GM18907 (cell line): ENCODE results near the gene PCBP1.
"Not testable (repeated sequence)": the region's sequence is repeated elsewhere in the genome, so short reads cannot be mapped to it uniquely, and the experiment has no call there.

ENCODE experiments used
- ATAC-seq: cut with Tn5 transposase; IDR thresholded peaks from one replicate; pipeline ENCODE4 v1.9.1; 2021; ENCODE audit warnings: mild to moderate bottlenecking, moderate library complexity; ENCODE audit not compliant: unreplicated experiment

Gene PCBP1

DNA sequence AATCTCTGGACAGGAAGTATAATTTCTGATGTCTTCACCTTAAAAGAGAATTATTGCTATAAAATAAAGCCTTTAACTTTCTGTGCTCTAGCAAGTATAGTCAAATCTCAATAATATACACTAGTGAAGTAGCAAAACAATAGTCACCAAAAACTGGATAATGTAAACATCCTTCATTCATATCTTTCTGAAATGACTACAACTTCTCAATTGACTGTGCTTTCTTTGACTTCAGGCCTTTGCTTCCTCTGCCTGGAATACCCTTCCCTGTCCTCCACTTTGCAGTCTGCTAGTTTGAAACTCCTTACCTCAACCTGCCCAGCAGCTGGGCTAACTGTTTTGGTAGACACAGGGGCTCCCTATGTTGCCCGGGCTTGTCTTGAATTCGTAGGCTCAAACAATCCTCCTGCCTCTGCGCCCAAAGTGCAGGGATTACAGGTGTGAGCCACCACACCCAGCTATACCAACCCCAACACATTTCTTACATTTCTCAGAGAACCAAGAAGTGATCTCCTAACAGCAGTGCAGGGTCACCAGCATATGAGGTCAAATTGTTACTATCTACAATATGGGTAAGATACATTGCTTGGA is 6.6 kb upstream of the PCBP1 start:
- no peak for ATAC-seq

DNA sequence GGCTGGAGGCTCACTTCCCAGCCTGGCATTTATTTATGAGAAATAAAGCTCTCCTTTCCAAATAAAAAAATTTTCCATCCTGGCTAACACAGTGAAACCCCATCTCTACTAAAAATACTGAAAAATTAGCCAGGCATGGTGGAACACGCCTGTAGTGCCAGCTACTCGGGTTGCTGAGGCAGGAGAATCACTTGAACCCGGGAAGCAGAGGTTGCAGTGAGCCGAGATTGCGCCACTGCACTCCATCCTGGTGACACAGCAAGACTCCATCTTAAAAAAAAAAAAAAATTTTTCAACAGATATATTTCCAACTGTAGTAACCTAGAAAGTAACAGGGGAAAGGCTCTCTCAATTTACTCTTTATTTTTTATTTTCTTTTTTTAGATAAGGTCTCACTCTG is 6.1 kb upstream of the PCBP1 start:
- ATAC-seq: no peak

DNA sequence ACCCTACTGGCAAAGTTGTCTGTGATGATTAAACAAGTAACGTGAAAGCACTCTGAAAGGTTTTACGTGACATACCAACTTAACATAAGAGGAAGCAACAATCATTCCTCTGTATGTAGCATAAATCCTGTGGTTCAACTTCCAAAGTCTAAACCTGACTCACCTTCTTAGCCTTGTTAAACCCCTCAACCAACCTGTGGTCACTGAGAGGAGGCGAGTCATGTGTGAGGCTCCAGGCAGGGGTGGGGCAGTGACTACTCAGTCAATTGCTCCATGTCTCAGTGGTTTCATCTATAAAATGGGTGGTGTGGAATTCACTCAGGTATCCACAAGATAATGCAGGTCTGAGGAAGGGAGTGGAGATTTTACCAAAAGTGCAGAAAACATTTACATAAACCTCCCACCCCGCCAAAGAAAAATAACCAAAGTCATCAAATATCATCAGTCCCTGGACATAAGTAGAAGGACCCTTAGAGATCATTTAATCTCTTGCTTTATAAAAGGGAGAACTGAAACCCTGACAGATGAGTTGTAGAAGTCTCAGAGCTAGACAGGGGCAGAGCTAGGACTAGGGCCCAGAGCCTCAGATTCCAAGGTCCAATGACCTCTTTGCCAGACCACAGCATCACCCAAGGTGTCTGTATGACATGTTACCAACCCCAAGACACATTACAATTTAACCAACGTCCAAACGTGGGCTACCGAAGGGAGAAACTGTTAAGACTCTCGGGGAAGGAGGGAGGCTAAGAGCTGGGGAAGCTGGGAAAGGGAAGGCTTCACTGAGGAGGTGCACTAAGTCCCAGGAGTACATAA is 3.7 kb upstream of the PCBP1 start:
- peak; percentile 43 for ATAC-seq

DNA sequence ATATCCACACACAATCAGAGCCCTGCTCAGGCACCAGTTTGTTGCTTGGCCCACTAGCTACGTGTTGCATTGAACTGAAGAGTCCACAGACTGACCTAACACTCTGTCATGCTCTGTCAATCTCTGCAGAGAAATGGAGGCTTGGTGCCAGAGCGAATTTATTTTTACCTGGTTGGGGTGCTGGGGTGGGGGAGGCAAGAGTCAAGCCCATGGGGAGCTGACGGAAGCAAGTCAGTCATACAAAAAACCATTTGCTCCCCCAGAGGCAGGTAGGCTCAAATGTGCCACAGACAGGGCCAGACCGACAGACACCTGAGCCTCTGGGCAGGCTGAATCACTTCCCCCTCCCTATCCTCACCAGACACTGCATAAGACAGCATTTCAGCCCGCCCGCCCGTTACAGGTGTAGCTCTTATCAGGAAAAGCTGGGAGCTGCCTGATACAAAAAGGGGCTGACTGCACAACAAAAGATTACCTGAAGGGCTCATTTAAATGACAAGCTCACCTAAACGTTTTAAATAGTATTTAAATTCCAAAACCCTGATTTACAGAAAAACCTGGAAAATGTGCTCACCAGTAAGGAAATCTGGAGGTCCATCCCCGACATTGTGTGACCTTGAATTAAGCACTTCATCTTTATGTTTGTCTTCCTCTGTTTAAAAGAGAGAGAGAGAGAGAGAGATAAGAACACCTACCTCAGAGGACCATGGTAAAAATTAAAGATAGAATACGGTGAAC is 2.1 kb upstream of the PCBP1 start:
- ATAC-seq: no peak

DNA sequence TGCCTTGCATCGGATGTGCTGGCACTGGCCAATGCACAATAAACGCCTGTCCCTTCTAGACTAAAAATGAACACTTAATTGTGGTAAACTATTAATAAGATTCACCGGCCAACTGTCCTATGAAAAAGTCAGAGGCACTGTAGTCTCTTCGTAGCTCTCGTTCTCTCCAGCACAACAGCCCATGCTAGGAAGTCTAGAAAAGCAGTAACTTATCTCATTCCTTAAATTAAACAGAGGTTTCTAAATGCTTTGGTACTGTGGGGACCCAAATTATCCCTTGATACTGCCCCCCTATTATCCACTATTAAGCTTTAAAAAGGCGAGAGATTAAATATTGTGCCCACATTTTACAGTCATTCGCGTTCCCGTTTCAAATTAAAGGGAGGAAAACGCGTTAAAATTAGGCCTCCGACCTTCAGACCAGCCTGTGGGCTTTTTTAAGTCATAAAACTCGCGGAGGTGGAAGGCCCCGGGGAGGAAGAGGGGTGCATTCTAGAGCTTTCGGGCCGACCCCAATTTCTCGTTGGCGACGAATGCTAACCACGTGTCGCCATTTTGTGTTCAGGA is 1.5 kb upstream of the PCBP1 start:
- no peak for ATAC-seq

DNA sequence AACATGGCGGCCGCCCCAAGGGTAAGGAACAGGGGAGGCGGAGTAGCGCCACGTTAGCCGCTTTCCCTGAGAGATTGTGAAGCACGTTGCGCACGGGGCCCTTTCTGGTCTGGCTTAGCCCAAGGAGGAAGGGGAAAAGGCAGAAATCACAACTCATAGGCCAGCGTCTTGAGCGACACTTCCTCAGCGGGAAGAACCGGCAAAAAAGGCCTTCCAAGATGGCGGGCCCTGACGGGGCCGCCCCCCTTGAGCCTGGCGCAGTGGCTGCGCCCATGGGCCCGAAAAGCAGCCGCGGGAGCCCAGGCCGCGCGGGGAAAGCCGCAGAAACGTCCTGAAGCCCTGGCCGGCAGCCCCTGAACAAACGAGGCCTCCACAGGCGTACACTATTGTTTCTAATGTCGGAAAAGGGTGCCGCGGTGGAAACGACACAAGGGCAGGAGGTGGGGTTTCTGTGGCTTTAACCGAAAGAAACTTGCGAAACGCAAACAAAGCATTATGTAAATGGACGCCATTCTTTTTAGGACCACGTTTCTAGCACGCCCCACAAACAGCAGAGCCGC is 919 bp upstream of the PCBP1 start:
- ATAC-seq: peak; percentile 43

DNA sequence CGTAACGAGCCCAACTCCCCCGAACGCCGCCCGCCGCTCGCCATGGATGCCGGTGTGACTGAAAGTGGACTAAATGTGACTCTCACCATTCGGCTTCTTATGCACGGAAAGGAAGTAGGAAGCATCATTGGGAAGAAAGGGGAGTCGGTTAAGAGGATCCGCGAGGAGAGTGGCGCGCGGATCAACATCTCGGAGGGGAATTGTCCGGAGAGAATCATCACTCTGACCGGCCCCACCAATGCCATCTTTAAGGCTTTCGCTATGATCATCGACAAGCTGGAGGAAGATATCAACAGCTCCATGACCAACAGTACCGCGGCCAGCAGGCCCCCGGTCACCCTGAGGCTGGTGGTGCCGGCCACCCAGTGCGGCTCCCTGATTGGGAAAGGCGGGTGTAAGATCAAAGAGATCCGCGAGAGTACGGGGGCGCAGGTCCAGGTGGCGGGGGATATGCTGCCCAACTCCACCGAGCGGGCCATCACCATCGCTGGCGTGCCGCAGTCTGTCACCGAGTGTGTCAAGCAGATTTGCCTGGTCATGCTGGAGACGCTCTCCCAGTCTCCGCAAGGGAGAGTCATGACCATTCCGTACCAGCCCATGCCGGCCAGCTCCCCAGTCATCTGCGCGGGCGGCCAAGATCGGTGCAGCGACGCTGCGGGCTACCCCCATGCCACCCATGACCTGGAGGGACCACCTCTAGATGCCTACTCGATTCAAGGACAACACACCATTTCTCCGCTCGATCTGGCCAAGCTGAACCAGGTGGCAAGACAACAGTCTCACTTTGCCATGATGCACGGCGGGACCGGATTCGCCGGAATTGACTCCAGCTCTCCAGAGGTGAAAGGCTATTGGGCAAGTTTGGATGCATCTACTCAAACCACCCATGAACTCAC is 673 bp downstream of the PCBP1 start:
- ATAC-seq: no peak

DNA sequence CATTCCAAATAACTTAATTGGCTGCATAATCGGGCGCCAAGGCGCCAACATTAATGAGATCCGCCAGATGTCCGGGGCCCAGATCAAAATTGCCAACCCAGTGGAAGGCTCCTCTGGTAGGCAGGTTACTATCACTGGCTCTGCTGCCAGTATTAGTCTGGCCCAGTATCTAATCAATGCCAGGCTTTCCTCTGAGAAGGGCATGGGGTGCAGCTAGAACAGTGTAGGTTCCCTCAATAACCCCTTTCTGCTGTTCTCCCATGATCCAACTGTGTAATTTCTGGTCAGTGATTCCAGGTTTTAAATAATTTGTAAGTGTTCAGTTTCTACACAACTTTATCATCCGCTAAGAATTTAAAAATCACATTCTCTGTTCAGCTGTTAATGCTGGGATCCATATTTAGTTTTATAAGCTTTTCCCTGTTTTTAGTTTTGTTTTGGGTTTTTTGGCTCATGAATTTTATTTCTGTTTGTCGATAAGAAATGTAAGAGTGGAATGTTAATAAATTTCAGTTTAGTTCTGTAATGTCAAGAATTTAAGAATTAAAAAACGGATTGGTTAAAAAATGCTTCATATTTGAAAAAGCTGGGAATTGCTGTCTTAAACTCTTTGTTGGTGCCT is 1.4 kb downstream of the PCBP1 start:
- ATAC-seq: no peak

DNA sequence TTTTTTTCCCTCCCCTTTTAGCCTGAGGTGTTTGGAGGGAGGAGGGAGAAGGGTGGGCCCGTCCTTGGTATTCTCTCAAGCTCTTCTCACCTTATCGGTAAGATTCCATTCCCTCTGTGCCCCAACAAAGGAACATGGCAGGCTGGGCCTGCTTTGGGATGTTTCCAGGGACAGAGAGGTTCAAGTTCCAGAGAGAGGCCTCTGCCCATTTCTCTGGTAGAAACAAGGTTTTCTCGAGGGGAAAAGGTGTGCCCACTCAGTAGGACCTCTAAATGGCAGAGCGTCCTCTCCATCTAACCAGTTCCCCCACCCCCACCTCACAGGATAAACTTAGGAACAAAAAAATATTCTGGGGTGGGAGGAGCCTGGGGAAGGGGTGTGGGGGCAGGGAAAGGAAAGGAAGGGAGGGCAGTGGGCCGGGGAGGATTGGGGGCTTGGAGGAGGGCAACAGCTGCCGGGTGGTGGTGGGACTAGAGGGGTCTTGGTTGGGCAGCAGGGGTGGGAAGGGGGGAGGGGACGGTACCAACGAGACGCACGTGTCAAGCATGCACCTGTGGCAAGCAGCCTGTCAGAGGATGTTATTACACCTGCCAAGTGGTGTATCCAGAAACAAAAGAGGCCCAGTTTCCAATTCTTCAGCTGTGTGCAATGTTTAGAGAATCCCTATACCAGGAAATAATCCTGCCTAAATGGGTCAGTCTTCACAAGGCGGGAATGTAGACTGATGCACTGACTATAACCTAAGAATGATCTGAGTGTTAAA is 2.1 kb downstream of the PCBP1 start:
- ATAC-seq: no peak

DNA sequence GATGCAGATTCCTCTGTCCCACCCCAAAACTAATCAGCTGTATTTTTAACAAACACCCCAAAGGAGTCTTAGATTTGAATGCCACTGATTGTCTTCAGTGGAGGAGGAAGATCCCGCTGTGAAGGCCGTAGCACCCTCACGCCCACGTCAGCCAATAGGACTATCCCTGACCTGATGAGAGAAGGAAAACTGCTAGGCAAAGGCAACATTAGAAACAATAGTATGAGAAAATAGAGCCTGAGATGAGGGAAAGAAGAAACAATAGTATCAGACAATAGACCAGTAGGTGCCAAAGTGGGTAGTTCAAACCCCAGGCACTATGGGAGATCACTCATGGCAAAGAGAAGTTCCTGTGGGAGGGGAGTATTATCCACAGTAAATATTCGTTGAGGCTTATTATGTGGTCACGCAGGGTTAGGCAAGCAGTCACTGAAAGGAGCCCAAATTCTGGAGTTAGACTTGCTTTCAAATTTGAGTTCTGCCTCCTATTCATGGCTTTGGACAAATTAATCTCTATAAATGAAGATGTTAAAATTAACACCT is 2.8 kb downstream of the PCBP1 start:
- ATAC-seq: no peak

DNA sequence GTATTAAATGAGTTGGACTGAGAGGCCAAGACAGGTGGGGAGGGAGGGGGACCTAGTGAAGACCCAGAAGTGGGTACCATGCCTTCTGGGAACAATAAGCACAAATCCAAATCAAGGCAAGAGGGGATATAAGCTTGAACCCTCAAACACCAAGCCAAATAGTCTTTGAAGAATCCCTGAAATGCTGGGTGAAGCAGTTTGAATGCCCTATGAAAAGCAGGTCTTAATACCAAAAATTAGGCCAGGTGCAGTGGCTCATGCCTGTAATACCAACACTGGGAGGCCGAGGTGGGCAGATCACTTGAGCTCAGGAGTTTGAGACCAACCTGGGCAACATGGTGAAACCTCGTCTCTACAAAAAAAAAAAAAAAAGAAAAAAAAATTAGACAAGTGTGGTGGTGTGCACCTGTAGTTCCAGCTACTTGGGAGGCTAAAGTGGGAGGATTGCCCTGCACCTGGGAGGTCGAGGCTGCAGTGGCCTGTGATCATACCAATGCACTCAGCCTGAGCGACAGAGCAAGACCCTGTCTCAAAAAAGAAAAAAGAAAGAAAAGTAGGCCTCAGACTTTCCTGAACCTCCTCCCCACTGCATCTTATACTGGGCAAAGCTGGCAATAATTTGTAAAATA is 3.5 kb downstream of the PCBP1 start:
- no peak for ATAC-seq

DNA sequence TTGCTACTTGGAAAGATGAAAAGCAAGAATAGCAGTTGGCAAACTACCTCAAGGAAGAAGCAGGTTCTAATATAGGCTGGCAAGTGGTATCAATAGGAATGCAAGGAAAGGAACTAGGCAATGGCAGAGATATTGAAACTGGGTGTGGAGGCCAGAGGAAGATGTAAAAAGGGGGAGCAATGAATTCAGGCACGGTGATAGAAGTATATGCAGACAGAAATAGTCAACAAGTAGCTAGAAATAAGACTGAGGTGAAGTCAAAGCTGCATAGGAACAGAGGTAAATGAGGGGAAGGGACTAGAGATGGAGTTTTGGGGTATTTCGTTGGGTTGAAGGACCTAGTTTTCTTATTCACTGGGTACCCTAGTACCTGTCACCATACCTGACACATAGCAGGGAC is 4.1 kb downstream of the PCBP1 start:
- ATAC-seq: no peak

DNA sequence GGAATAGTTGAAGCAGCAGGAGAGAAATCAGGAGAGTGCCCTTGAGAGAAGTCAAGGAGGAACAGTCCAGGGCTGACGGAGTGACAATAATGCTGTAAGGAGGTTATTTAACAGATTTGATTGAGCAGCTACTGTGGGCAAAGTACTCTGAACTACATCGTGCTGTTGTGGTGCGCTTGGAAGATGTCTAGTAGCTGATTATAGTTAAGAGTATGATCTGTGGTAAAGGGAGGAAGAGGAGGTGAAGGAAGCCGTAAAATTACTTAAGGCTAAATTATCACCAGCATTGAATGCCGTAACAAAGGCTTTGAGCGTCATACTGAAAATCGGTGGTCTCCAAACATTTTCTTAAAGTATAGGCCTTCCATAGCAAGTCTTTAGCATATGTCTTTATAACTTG is 4.5 kb downstream of the PCBP1 start:
- ATAC-seq: no peak

DNA sequence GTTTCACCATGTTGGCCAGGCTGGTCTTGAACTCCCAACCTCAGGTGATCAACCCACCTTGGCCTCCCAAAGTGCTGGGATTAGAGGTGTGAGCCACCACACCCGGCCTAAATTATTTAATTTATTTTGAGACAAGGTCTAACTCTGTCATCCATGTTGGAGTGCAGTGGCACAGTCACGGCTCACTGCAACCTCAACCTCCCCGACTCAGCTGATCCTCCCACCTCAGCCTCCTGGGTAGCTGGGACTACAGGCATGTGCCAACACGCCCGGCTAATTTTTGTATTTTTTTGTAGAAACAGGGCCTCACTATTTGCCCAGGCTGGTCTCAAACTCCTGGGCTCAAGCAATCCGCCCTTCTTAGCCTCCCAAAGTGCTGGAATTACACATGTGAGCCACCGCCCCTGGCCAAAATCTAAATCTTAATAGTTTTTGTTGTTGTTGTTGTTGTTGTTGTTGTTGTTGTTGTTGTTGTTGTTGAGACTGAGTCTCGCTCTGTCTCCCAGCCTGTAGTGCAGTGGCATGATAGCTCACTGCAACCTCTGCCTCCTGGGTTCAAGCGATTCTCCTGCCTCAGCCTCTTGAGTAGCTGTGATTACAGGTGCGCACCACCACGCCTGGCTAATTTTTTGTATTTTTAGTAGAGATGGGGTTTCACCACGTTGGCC is 5.4 kb downstream of the PCBP1 start:
- not testable (repeated sequence) for ATAC-seq

DNA sequence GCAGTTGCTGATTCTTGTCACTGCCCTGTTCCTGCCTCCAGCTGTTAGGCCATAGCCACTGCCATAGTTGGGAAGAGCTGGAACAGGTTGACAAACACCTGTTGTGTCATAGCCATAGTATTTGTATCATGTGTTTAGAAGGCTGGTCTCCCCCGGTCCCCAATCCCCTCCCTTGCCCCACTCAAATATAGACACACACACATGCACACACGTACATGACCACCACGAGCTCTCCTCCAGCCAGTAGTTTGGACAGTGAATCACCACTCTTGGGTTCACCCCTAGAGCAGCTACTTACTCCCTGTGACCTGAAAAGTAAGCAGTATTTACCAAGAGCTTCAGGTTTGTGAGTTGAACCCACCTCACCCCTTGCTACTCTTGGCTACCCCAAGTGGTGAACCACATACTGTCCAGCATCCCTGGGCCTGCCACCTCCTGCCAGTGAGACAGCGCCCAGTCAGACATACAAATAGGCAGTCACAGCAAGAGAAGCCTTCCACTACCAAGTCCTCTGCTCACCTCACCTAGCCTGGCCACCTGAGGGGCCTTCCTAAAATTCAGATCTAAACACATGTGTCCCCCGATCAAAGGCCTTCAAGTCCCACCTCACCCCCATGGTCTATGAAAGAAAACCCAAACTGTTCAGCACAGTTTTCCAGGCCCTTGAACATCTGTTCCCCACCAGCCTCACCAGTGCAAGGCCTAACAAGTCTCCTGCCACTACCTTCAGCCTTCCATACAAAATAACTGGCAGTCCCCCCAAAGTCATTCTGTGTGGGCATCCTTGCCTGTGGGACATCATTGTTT is 7.1 kb downstream of the PCBP1 start:
- ATAC-seq: no peak

DNA sequence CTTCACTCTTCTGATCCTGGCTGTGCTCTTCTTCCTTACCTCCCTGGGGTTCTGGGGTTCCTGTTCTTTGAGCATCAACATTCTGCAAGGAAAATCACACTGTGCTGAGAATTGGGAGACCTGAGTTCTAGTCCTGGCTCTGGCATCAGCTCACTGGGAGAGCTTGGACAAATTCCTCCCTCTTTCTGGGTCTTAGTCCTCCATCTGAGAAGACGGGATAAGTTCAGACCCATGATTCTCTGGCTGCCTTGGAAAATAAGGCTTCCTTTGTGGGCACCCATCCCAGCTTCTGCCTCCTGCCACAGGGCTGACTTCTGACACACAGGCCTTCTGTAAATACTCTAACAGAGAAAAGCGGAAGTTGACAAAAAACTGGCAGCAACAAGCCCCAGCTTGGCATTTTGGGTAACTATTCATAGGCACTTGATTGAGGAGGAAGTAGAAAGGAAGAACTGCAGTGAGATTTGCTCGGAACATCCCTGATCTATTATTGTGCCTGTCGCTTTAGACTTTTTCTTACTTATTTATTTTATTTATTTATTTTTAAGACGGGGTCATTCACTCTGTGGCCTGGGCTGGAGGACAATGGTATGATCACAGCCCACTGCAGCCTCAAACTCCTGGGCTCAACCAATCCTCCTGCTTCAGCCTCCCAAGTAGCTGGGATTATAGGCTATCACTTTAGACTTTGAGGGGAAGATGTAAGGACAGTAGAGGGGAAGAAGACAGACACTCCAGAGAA is 7.9 kb downstream of the PCBP1 start:
- ATAC-seq: peak; percentile 75
